HEK293T (cell line): ENCODE results near the gene COG8.

Experiments
- ARNT ChIP-seq: fragments of 450-650 bp; IDR thresholded peaks from 2 replicates; pipeline ENCODE4 v1.6.1; 2017; ENCODE audit warnings: mild to moderate bottlenecking
- BHLHE40 ChIP-seq: fragments of 450-650 bp; IDR thresholded peaks from 2 replicates; pipeline ENCODE4 v1.6.1; 2016; ENCODE audit warnings: mild to moderate bottlenecking, moderate library complexity, borderline replicate concordance
- FOXK2 ChIP-seq: fragments of 450-650 bp; IDR thresholded peaks from 2 replicates; pipeline ENCODE4 v1.6.1; 2016; ENCODE audit warnings: mild to moderate bottlenecking
- HDGF ChIP-seq: fragments of 450-650 bp; IDR thresholded peaks from 2 replicates; pipeline ENCODE4 v1.6.1; 2017; ENCODE audit warnings: antibody characterized with exemption, borderline replicate concordance
- SP1 ChIP-seq: fragments of 450-650 bp; IDR thresholded peaks from 2 replicates; pipeline ENCODE4 v1.6.1; 2017
- TARDBP ChIP-seq: fragments of 450-650 bp; IDR thresholded peaks from 2 replicates; pipeline ENCODE4 v1.6.1; 2016
- ZNF384 ChIP-seq: fragments of 450-650 bp; IDR thresholded peaks from 2 replicates; pipeline ENCODE4 v1.6.1; 2016

DNA sequence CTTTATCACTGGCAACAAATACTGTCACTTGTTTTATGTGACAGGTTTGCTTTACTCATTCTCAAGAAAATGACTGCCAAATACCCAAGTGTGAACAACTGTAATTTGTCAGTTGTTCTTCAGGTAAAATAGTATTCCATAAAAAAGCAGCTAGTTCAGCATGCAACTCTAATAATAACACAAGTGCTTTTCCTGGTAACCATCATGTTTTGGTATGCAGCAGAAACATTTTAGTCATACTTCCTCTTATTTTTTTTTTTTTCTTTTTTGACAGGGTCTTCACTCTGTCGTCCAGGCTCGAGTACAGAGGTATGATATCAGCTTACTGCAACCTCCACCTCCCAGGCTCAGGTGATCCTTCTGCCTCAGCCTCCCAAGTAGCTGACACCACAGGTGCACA, 41.9 kb upstream of the COG8 start:
- TF ChIP-seq BHLHE40, result no peak
- no peak for TF ChIP-seq FOXK2
- TF ChIP-seq SP1, result no peak
- no peak for TF ChIP-seq ZNF384
- TF ChIP-seq HDGF, result no peak
- no peak for TF ChIP-seq ARNT
- TF ChIP-seq TARDBP, result no peak
